GM23338 (cell line): ENCODE measurements around the gene UBQLN1. TPM values are rescaled to one million over a fixed set of nuclear protein-coding genes. Genes with fewer than 3 reads are reported as not detected.
"Not testable (repeated sequence)": the region's sequence is repeated elsewhere in the genome, so short reads cannot be mapped to it uniquely, and the experiment has no call there.

Source experiments
- ATAC-seq: fragments of 200-7000 bp; cut with Tn5 transposase; 3 replicates; pipeline ENCODE4 v1.9.1; 2020
- DNase-seq: peaks from one replicate; pipeline ENCODE4 v3.0.0-alpha.2; 2015; ENCODE audit warnings: low spot score
- H2AFZ ChIP-seq: fragments of 200-600 bp; sonication (generic); 2 replicates; pipeline ENCODE4 v1.8.0; 2016; ENCODE audit warnings: antibody characterized with exemption, mild to moderate bottlenecking, moderate library complexity
- H3F3A ChIP-seq: fragments of 200-600 bp; sonication (generic); replicated peaks from 2 replicates; pipeline ENCODE4 v1.8.0; 2017; ENCODE audit warnings: antibody characterized with exemption, mixed run types, low read depth
- H3K27ac ChIP-seq: fragments of 200-600 bp; sonication (generic); 2 replicates; pipeline ENCODE4 v1.6.1; 2016; ENCODE audit warnings: low read depth
- H3K27me3 ChIP-seq: fragments of 200-600 bp; sonication (generic); 2 replicates; pipeline ENCODE4 v1.8.0; 2016; ENCODE audit warnings: mild to moderate bottlenecking, mixed run types, moderate library complexity; ENCODE audit not compliant: insufficient read depth
- H3K36me3 ChIP-seq: fragments of 200-600 bp; sonication (generic); 2 replicates; pipeline ENCODE4 v1.8.0; 2016; ENCODE audit warnings: mild to moderate bottlenecking; ENCODE audit not compliant: insufficient read depth
- H3K4me1 ChIP-seq: fragments of 200-600 bp; sonication (generic); 2 replicates; pipeline ENCODE4 v1.8.0; 2016; ENCODE audit warnings: mild to moderate bottlenecking, moderate library complexity; ENCODE audit not compliant: insufficient read depth
- H3K4me2 ChIP-seq: fragments of 200-600 bp; sonication (generic); 2 replicates; pipeline ENCODE4 v1.7.1; 2017; ENCODE audit warnings: mixed run types
- H3K4me3 ChIP-seq: fragments of 200-600 bp; sonication (generic); 2 replicates; pipeline ENCODE4 v1.6.1; 2016; ENCODE audit warnings: mixed run types
- H3K79me2 ChIP-seq: fragments of 200-600 bp; sonication (generic); replicated peaks from 2 replicates; pipeline ENCODE4 v1.8.0; 2017; ENCODE audit warnings: mild to moderate bottlenecking; ENCODE audit not compliant: insufficient read depth
- H3K9me2 ChIP-seq: fragments of 200-600 bp; sonication (generic); 2 replicates; pipeline ENCODE4 v1.8.0; 2017; ENCODE audit not compliant: insufficient read depth
- H4K20me1 ChIP-seq: fragments of 200-600 bp; sonication (generic); replicated peaks from 2 replicates; pipeline ENCODE4 v1.8.0; 2017; ENCODE audit warnings: mild to moderate bottlenecking; ENCODE audit not compliant: insufficient read depth
- H3K27ac Mint-ChIP-seq: 2 replicates; pipeline ENCODE4 v1.8.0; 2020; ENCODE audit warnings: inconsistent platforms, mild to moderate bottlenecking, moderate library complexity, mixed read lengths
- H3K27me3 Mint-ChIP-seq: 3 replicates; pipeline ENCODE4 v1.8.0; 2022; ENCODE audit warnings: low read depth, mild to moderate bottlenecking, moderate library complexity, mixed read lengths, inconsistent platforms; ENCODE audit not compliant: insufficient read depth, poor library complexity
- H3K36me3 Mint-ChIP-seq: 3 replicates; pipeline ENCODE4 v1.8.0; 2021; ENCODE audit warnings: low read depth, mild to moderate bottlenecking, inconsistent platforms, moderate library complexity, mixed read lengths
- H3K4me1 Mint-ChIP-seq: 3 replicates; pipeline ENCODE4 v1.8.0; 2020; ENCODE audit warnings: mild to moderate bottlenecking, inconsistent platforms, mixed read lengths
- H3K4me3 Mint-ChIP-seq: 3 replicates; pipeline ENCODE4 v1.8.0; 2021; ENCODE audit warnings: moderate library complexity, mild to moderate bottlenecking, inconsistent platforms, mixed read lengths
- H3K9me3 Mint-ChIP-seq: 3 replicates; pipeline ENCODE4 v1.8.0; 2020; ENCODE audit warnings: moderate library complexity, mild to moderate bottlenecking, inconsistent platforms, mixed read lengths
- polyA plus RNA-seq: library from polyadenylated mRNA; unstranded; fragments of >200 nt; fragmentation: Nextera tagmentation; extraction: Ambion mirVana; gene quantifications from 2 replicates; pipeline ENCODE4 v1.2.1, GENCODE V29; 2016
- total RNA-seq: library from RNA; depleted of rRNA; stranded (reverse); fragments of >200 nt; shearing (Covaris generic); gene quantifications from 2 replicates; pipeline ENCODE4 v1.2.3, GENCODE V29; 2014; rRNA removed

Gene UBQLN1
- total and polyA plus RNA-seq, 2 experiments from 2014 or later = 90.5 to 168 TPM

DNA sequence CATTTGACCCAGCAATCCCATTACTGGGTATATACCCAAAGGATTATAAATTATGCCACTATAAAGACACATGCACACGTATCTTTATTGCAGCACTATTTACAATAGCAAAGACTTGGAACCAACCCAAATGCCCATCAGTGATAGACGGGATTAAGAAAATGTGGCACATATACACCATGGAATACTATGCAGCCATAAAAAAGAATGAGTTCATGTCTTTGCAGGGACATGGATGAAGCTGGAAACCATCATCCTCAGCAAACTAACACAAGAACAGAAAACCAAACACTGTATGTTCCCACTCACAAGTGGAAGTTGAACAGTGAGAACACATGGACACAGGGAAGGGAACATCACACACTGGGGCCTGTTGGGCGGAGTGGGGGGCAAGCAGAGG, 94.5 kb downstream of the UBQLN1 start:
- not testable (repeated sequence) for H3K4me3 Mint-ChIP-seq, ATAC-seq, H3K4me2 ChIP-seq, H3K9me2 ChIP-seq, H3K27me3 ChIP-seq, H3K36me3 Mint-ChIP-seq, H3K4me1 Mint-ChIP-seq, H4K20me1 ChIP-seq, H2AFZ ChIP-seq, H3K27ac Mint-ChIP-seq, H3K79me2 ChIP-seq, H3K4me3 ChIP-seq, H3K36me3 ChIP-seq, H3K9me3 Mint-ChIP-seq, H3K27ac ChIP-seq, H3K27me3 Mint-ChIP-seq, DNase-seq, H3K4me1 ChIP-seq, H3F3A ChIP-seq

Other genes starting within 250 kb of the UBQLN1 start
- gene FRMD3, start 169.6 kb downstream of the UBQLN1 start, total RNA-seq = 1.2 and 2.6 TPM in 2 replicates
- gene FRMD3, start 169.6 kb downstream of the UBQLN1 start, polyA plus RNA-seq = 0.47 and 0.64 TPM in 2 replicates
- gene IDNK, start 84.8 kb downstream of the UBQLN1 start, total RNA-seq = 0.21 TPM in 1 of 2 replicates, not detected in the other
- 0.94 and 1.7 TPM in 2 replicates for gene IDNK, start 84.8 kb downstream of the UBQLN1 start, polyA plus RNA-seq
- gene GKAP1, start 109.8 kb upstream of the UBQLN1 start, total RNA-seq = 3.6 and 4.0 TPM in 2 replicates
- gene GKAP1, start 109.8 kb upstream of the UBQLN1 start, polyA plus RNA-seq = 15.4 and 16.7 TPM in 2 replicates
- 3.3 and 3.9 TPM in 2 replicates for gene KIF27, start 213.5 kb upstream of the UBQLN1 start, total RNA-seq
- 4.7 and 8.2 TPM in 2 replicates for gene KIF27, start 213.5 kb upstream of the UBQLN1 start, polyA plus RNA-seq